Fibroblast of skin of right biceps (primary cell): ENCODE results near the gene MIB2.
"Not testable (repeated sequence)": the region's sequence is repeated elsewhere in the genome, so short reads cannot be mapped to it uniquely, and the experiment has no call there.

Experiments used
- DNase-seq: peaks from one replicate; pipeline ENCODE4 v3.0.0-alpha.2; 2013

The MIB2 gene

DNA sequence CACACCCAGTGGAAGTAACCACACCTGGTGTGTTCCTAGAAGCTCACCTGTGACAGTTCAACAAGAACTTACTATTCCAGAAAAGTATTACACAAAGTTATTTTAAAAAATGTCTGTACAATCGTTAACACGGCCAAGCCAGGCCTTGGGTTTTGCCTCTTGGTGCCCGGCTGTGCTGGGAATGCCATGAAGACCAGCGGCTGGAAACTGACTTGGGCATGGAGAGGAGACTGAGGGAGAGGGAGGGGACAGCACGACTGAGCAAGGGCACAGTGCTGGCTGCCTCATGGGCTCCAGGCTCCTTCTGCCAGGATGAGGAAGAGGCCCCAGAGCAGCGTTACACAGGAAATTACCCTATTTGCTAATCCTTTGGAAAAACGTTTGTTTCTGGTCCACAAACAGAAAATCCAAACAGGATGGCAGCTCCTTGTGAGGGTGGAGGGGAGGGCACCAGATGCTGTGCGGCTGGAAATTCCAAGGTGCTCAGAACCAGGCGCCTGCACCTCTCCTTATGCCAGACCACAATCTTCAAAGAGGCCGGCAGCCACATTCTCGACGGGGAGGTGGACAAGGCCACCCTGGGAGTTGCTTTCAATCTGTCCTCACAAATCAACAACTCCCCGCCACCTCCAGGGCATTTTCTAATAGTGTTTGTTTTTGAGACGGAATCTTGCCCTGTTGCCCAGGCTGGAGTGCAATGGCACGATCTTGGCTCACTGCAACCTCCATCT, 47.7 kb downstream of the MIB2 start:
- DNase-seq, result not testable (repeated sequence)

DNA sequence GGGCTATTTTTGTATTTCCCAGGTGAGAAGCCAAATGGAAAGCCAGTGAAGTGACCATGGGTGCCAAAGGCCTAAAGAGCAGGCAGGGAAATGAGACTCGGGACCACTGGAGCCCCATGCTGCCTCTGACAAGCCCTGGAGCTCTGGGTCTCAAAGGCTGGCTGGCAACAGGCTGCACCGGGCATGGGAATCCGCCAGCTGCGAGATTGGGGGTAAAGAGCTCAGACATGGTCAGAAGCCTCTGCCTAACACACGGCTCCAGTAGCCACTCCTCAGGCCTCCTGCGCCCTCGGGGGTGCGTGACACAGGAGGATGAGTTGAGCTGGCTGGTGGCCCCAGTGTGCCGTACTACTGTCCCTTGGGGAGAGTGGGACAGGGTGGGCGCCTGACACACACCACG, 49.0 kb downstream of the MIB2 start:
- DNase-seq, result not testable (repeated sequence)

DNA sequence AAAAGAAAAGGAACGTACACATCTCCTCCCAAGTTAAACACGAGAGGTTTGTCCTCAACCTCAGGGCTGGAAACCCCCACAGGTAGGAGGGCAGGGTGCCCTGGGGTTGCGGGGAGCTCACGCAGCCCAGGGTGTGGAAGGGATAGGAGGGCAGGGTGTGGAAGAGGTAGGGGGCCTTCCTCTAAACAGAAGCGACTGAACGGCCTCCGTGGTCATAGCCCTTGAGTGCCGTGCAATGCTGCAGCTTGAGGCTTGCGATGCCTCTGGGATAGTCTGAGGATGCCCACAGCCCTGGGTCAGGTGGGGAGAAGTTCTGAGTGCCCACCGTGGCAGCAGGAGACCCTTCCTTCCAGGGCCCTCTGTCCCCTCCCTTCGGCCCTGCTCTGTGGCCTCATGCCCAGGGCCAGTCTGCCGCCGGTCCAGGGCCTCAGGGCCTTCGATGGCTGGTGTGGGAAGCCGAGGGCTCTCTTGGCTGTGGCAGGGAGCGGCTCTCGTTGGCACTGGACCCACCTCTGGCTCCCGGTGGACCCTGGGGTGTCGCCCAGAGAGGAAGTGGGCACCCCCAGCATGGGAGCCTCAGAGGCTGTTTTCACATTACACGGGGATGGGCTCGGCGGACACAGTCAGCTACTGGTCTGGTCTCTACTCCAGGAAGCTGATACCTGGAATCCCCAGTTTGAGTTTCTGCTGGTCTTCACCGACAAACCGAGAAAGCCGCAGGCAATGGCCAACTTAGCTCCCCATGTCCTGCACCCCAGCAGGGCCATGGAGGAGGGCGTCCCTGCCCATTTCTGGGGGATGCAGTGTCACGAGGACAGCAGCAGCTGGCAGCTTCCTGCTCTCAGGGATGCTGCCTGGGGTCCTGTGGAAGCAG, 49.9 kb downstream of the MIB2 start:
- no peak for DNase-seq

DNA sequence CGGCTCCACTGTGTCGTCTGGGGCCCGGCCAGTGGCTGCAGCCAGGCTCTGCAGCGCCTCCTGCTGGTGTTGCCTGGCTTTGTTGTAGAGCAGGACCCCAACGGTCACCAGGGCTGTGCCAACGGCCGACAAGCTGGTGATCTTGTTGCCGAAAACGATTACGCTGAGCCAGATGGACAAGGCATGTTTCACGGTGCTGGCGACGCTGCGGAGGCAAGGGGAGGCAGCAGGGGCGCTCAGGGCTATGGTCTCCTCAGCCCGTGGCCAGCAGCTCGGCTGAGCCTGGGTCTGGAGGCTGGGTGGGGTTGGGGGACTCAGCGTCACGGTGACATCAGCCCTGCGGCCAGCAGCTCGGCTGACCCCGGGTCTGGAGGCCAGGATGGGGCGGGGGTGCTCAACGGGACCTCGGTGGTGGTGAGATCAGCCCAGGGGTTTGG, 50.5 kb downstream of the MIB2 start:
- no peak for DNase-seq

DNA sequence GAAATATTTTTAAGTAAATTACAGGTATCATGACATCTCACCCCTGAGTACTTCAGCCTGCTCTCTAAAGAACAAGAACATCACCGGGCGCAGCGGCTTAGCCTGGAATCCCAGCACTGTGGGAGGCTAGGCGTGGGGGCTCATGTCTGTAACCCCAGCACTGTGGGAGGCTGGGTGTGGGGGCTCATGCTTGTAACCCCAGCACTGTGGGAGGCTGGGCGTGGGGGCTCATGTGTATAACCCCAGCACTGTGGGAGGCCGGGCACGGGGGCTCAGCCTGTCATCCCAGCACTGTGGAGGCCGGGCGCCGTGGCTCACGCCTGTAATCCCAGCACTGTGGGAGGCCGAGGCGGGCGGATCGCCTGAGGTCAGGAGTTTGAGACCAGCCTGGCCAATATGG, 51.2 kb downstream of the MIB2 start:
- DNase-seq, result no peak

DNA sequence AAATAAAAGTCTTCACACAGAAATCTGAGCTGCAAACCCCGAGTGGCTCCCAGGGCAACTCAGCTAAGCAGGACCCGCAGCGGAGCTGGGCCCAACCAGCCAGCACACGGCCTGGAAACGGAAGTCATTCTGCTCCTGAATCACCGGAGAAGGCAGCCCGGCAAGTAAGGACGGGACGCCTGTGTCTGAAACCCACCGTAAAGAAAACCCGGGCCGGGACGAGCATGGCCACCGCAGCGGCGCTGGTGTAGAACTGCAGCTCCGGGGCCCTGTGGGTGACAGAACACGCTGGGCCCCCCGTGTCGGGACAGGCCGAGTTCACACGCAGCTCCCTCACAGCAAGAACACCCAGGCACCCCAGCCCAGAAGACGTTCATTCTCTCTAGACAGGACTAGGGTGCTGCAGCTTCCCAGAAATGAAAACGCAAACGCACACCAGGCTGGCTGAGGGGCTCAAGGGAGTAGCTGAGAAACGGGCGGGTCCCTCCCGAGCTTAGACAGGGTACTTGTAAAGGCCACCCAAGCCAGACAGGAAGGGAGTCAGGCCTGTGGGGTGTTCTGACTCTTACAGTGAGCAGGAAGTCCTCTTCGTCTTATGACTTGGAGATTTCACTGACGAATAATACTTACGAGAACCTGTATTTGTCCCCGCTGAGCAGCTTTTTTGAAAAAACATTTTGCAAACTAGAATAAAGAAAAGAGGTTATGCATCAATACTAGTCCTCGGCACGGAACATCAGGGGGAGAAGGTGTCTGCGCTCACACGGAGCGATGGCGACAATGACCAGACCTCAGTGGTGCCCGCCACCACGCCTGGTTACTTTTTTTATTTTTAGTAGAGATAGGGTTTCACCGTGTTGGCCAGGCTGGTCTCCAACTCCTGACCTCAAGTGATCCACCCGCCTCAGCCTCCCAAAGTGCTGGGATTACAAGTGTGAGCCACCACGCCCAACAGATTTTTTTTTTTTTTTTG, 54.5 kb downstream of the MIB2 start:
- no peak for DNase-seq

DNA sequence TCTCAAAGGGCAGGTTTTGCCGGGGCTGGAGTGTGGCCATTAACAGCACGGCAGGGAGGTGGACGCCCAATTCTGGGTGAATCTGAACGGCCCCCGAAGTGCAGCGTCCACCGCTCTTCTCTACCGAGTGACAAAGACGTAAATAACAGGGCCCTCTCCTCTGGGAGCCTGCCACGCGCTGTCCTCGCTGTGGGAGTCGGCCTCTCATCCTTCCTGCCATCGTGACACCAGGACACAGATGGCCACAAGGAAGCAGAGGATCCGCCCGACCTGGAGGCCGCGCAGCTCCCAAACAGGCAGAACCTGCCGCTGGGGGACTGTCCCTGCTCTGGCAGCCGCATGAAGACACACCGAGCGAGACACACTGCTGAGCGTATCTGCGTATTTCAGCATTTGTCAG, 55.6 kb downstream of the MIB2 start:
- DNase-seq, result no peak

DNA sequence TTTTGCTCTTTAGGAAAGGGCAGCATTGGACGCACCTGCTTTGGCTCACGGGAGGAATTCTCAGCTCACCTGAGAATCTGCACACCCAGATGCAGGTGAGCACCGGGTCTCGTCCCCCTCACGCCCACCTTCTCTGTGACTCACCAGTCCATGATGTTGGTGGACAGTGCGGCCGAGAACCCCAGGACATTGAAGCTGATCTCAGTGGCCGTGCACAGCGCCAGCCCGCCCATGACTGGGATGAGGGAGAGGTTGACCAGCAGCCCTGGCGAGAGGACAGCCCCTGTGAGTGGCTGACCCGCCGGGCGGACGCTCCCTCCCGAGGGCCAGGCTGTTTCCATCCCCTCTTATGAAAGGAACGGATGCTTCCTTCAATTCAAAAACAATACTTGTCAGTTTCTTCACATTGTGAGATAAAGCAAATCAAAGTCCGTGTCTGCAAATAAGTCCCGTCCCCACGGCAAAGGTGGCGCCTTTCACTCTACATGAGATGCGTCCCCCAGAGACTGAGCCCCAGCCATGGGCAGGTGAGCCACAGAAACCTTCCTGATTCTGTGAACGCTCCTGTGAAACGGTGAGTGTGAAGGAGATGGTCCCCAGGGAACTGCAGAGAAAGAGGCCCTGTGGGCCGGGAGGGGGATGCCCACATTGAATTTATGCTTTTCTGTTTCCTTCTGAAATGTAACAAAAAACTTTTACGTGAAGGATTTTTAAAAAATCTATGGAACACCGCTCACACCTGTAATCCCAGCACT, 56.2 kb downstream of the MIB2 start:
- no peak for DNase-seq

DNA sequence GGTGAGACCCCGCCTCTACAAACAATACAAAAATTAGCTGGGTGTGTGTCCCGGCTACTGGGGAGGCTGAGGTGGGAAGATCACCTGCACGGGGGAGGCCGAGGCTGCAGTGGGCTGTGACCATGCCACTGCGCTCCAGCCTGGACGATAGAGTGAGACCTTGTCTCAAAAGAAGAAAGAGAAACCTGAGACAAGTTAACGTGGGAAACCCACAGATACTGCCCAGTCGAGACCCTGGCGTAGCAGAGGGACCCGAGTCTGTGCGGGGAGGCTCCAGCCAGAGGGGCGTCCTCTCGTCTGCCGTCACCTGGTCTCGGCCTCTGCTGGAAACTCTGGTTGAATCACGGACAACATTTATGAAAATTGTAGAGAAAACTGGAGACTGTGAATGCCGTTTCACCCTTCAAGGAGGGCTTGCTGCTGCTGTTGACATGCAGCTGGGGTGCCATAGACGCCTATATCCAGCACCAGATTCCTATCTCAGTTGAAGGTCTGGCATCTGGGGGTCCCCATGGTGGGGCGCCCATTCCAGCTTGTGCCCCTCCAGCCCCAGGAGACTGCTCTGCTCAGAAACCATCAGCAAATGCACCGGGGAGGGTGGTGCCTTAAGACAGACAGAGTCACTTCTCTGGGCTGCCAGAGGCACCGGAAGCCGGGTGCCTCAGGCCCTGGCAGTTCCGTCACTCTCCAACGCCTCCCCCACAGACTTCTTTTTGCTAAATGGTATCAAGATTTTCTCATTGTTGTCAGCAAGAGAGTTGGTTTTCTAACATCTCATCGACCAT, 57.1 kb downstream of the MIB2 start:
- DNase-seq, result no peak

DNA sequence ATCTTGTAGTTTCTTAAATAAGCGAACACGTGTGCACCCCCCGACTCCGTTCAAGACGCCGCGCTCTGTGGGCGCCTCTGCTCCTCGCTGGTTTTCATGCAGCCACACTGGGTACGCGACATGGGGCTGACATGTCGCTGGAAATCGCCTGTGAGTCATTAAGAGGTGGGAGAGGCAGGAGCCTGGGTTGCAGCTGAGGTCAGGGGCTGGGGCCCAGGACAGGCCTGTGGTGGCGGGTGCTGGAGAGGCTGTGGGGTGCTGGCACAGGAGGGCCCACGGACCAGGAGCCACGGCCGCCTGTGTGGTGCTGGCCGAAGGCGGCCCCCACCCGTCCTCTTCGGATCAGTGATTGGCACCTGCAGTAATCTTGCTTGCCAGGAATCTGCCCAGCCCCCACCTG, 59.5 kb downstream of the MIB2 start:
- not testable (repeated sequence) for DNase-seq

DNA sequence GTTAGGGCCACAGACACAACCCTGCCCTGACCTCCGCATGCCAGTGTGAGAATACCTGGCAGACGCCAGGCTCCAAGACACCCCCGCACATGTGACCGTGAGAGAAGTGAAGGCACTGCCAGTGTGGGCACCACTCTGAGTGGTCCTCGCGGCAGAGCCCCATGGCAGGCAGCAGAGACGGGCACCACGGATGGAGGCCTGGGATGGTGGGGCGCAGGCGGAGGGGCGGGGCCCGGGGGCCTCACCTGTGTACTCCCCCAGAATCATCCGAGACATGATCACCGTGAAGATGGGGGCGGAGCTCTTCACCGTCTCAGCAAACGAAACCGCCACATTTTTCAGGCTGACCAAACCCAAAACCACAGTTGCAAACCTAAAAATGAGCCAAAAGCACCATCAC, 59.9 kb downstream of the MIB2 start:
- DNase-seq, result not testable (repeated sequence)

DNA sequence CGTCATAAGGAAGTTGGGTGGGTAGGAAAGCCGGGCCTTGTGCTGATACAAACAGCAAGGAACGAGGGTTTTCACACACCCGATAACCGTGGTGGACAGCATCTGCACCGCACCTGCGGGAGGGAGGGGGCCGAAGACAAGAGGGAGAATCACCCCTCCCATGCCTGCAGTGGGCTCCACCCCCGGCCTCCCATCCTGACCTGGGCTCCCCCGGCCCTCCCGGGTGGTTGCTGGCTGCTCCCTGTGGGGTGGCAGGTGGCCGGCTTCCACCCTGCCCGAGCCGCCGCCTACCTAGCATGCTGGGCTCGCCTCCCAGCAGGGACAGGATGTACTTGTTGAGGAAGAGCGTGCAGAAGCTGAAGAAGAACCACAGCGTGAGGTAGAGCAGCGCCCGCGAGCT, 60.8 kb downstream of the MIB2 start:
- DNase-seq, result not testable (repeated sequence)

DNA sequence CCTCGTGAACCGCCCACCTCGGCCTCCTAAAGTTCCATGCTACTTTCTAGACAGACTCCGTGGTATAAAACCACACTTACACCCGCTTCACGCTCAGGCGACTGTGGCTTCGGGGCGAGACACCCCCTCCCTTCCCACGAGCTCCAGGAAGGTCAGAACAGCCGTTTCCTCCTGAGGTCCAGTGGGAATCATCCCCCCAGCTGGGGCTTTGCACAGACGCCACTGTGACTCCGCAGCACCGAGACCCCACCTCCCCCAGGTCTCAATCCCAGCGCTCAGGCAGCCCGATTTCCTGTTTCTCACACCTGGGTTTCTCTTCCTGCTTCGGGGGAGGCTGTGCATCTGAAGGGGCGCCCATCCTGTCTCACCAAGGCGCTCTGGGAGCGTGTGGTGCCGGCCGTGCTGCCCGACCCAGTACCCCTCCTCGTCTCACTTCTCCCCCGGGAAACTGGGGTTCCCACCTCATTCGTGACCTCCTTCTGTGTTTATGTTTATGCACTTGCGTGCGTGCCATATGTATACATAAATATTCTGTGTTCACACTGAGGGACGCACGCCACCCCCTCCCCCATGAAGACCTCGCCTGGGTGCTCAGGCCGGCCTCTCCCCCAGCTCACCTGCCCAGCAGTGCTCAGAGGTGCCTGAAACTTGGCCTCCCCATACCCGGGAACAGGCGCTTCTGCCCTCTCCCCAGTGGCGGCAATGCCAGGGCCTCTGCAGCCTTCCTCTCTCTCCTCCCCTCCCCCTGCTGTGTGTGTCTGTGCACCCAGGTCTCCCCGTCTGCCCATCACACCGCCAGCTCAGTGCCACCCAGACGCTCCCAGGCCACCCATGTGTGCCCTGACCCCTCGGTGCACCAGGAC, 62.6 kb downstream of the MIB2 start:
- DNase-seq, result no peak

DNA sequence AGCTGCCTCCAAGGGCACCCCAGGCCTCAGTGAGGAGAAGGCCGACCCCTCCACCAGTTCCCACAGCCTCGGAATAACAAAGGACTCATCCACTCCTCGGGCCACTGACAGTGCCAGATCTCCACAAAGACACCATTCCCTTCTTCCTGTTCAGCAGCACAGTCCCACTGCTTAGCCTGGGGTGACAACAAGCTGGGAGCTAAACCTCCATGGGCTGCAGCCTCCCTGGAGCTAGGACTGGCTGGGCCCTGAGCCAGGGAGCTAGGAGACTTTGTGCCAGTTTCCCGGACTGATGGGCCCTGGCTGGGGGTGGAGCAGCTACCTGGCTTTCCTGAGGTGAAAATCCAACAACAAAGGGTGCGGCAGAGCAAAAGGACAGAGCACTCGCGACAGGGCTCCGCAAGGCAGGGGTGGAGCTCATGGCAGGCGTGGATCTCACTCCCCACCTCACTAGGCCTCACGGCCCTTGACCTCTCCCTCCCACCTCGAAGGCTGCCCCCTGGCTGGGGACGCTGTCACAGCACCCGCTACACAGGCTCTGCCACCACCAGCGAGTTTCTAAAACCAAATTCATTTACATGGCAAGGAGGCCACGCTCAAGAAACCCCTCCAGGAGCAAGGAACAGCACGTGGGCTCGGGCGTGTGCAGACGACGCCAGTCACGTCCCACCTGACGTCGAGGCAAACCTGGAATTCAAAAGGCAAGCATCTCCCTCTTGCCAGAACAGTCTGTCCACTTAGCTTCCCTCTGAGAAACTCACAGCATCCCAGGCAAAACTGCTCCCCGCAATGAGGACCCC, 63.5 kb downstream of the MIB2 start:
- no peak for DNase-seq
